ENCODE data around the gene RBM25.
"Not testable (repeated sequence)": the region's sequence is repeated elsewhere in the genome, so short reads cannot be mapped to it uniquely, and the experiment has no call there.

RBM25 gene

GRCh38 chr14:73166399-73166798, 108.1 kb downstream of the RBM25 start:
- no peak for TF ChIP-seq CTCF (IDR thresholded peaks at IDR 0.05; ENCODE audit: low read depth, low read length)
- no peak overlapping the region for H3K4me3 ChIP-seq (replicated peaks in 1 of 2; ENCODE audit: low read depth in 2 of 2, low read length in 2 of 2)
- DNase-seq (ENCODE audit: low read depth in 2 of 2) = no peak

DNA sequence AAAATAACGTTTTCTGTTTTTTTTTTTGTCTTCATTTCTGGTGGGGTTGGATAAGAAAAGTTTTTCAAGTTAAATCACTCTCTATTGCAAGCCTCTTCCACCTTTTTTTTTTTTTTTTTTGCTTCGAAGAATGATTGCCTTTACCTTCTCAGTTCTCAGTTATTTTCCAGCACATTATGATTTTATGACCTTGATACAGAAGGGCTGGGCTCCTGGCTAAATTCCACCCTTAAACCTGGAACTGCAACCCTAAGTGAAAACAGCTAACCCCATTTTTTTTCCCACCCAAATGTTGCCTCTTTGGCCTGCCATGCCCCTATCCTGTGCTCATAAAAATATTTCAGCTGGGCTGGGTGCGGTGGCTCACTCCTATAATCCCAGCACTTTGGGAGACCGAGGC, 109.4 kb downstream of the RBM25 start:
- no peak overlapping the region for H3K4me3 ChIP-seq (replicated peaks in 1 of 2; ENCODE audit: low read depth in 2 of 2, low read length in 2 of 2)
- DNase-seq (ENCODE audit: low read depth in 2 of 2) = no peak
- no peak for TF ChIP-seq CTCF (IDR thresholded peaks at IDR 0.05; ENCODE audit: low read depth, low read length)

- no peak overlapping the region for H3K4me3 ChIP-seq (replicated peaks in 1 of 2; ENCODE audit: low read depth in 2 of 2, low read length in 2 of 2)
- no peak for DNase-seq (ENCODE audit: low read depth in 2 of 2)
- TF ChIP-seq CTCF (IDR thresholded peaks at IDR 0.05; ENCODE audit: low read depth, low read length) = no peak
These were observed 109.9 kb downstream of the RBM25 start for GRCh38 chr14:73168274-73168673.

DNA sequence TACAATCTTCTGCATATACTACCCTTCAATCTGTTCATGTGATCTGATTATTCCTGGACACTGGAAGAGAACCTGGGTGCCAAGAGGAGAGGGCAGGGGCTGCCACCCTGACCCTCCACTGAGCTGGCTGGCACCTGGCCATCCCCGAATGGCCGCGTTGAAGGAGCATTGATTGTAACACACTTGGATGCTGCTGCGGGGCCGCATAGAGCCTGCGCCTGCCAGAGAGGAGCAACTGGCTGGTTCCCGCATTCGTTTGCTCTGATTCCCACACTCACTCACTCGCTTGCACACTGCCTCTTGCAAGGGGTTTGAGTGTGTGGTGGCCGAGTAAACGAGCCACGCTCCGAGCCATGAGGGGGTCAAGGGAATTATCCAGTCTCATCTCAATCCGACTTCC, 110.4 kb downstream of the RBM25 start:
- no peak overlapping the region for H3K4me3 ChIP-seq (replicated peaks in 1 of 2; ENCODE audit: low read depth in 2 of 2, low read length in 2 of 2)
- TF ChIP-seq CTCF (IDR thresholded peaks at IDR 0.05; ENCODE audit: low read depth, low read length) = no peak
- DNase-seq (ENCODE audit: low read depth in 2 of 2) = no peak

DNA sequence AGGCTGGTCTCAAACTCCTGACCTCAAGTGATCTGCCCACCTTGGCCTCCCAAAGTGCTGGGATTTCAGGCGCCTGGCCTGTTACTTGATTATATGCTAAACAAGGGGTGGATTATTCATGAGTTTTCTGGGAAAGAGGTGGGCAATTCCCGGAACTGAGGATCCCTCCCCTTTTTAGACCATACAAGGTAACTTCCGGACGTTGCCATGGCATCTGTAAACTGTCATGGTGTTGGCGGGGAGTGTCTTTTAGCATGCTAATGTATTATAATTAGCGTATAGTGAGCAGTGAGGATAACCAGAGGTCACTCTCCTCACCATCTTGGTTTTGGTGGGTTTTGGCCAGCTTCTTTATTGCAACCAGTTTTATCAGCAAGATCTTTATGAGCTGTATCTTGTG, 111.5 kb downstream of the RBM25 start:
- not testable (repeated sequence) for H3K4me3 ChIP-seq (replicated peaks in 1 of 2; ENCODE audit: low read depth in 2 of 2, low read length in 2 of 2); DNase-seq (ENCODE audit: low read depth in 2 of 2)

DNA sequence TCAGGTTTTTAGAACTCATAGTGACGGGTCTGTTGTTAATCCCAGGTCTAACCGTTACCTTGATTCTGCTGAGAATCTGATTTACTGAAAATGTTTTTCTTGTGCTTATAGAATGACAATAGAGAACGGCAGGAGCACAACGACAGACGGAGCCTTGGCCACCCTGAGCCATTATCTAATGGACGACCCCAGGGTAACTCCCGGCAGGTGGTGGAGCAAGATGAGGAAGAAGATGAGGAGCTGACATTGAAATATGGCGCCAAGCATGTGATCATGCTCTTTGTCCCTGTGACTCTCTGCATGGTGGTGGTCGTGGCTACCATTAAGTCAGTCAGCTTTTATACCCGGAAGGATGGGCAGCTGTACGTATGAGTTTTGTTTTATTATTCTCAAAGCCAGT, 112.4 kb downstream of the RBM25 start:
- no peak overlapping the region for H3K4me3 ChIP-seq (replicated peaks in 1 of 2; ENCODE audit: low read depth in 2 of 2, low read length in 2 of 2)
- TF ChIP-seq CTCF (IDR thresholded peaks at IDR 0.05; ENCODE audit: low read depth, low read length) = no peak
- DNase-seq (ENCODE audit: low read depth in 2 of 2) = no peak

DNA sequence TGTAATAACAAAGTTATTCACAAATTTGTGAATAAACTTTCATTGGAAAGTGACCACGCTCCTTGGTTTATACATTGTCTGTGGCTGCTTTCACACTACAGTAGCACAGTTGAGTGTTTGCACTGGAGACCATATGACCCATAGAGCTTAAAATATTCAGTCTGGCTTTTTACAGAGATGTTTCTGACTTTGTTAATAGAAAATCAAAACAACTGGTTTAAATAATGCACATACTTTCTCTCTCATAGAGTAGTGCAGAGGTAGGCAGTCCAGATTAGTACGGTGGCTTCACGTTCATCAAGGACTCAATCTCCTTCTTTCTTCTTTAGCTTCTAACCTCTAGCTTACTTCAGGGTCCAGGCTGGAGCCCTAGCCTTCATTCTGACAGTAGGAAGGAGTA, 114.2 kb downstream of the RBM25 start:
- no peak for DNase-seq (ENCODE audit: low read depth in 2 of 2)
- no peak overlapping the region for H3K4me3 ChIP-seq (replicated peaks in 1 of 2; ENCODE audit: low read depth in 2 of 2, low read length in 2 of 2)
- TF ChIP-seq CTCF (IDR thresholded peaks at IDR 0.05; ENCODE audit: low read depth, low read length) = no peak
